Astrocyte of the cerebellum (primary cell): ENCODE measurements around the gene OPA3.

ENCODE experiments used
- DNase-seq: peaks from one replicate; pipeline ENCODE4 v3.0.0-alpha.2; 2011; ENCODE audit warnings: low read depth
- H3K4me3 ChIP-seq: 2 replicates; pipeline ENCODE4 v1.5.1; 2011; ENCODE audit warnings: mild to moderate bottlenecking, low read depth, low read length, moderate library complexity
- in situ Hi-C: cut with HindIII; loops from 2 replicates; pipeline ENCODE4 v1.10.0; 2017; ENCODE audit warnings: low sequenced_read_pairs
- TF ChIP-seq, protein P1 (sequence below): IDR thresholded peaks from 2 replicates; pipeline ENCODE4 v1.5.1; 2012; ENCODE audit warnings: low read length, low read depth, moderate library complexity, mild to moderate bottlenecking; ENCODE audit errors: missing control alignments

OPA3 gene

DNA sequence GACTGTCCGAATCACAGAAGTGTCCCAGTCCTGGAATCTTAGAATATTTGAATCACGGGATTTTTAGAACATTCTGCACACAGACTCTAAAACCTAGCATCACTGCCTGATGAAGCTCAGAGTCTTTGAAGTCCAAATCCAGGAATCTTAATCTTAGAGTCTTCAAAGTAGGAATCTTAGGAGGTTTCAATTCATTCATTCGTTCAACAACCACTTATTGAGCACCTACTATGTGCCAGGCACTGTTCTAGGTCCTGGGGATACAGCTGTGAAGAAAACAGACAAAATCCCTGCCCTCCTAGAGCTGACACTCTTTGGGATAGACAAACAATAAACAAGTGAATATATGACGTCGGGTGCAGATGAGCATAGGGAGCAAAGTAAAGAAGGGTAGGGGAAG, 89.4 kb downstream of the OPA3 start:
- DNase-seq = no peak
- in situ Hi-C loops = no loop called here
- TF ChIP-seq, protein P1, sequence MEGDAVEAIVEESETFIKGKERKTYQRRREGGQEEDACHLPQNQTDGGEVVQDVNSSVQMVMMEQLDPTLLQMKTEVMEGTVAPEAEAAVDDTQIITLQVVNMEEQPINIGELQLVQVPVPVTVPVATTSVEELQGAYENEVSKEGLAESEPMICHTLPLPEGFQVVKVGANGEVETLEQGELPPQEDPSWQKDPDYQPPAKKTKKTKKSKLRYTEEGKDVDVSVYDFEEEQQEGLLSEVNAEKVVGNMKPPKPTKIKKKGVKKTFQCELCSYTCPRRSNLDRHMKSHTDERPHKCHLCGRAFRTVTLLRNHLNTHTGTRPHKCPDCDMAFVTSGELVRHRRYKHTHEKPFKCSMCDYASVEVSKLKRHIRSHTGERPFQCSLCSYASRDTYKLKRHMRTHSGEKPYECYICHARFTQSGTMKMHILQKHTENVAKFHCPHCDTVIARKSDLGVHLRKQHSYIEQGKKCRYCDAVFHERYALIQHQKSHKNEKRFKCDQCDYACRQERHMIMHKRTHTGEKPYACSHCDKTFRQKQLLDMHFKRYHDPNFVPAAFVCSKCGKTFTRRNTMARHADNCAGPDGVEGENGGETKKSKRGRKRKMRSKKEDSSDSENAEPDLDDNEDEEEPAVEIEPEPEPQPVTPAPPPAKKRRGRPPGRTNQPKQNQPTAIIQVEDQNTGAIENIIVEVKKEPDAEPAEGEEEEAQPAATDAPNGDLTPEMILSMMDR = no peak
- H3K4me3 ChIP-seq = no peak overlapping the region

DNA sequence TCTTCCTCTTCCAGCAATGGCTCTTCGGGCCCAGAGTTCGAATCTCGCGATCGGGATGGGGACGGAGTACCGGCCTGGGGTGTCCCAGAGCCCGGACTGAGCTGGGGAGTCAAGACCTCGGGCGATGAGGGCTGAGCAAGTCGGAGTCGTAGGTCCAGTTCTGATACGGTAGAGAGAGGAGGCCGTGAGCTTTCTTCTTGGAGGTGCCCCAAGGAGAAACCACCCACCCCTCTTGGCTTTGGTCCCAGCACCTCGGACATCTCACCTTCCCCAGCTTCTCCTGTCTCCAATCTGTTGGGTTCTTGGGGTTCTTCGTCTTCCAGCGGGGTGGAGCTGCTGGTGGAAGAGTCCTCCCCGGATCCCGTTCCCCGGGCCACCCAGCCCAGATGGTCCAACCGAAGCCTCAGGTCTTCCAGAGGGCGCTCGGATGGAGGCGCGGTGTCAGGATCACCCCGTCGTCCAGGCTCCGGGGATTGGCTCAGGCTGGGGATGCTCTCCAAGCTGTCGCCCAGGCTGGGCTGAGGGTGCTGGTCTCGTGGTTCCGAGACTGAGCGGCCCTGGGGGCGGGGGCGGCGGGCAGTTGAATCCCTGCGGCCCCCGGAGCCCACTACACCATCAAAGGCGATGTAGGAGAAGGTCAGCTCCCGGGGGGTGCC, 90.2 kb downstream of the OPA3 start:
- TF ChIP-seq, protein P1 = no peak
- no peak for DNase-seq
- H3K4me3 ChIP-seq = no peak overlapping the region
- in situ Hi-C loops = no loop called here

DNA sequence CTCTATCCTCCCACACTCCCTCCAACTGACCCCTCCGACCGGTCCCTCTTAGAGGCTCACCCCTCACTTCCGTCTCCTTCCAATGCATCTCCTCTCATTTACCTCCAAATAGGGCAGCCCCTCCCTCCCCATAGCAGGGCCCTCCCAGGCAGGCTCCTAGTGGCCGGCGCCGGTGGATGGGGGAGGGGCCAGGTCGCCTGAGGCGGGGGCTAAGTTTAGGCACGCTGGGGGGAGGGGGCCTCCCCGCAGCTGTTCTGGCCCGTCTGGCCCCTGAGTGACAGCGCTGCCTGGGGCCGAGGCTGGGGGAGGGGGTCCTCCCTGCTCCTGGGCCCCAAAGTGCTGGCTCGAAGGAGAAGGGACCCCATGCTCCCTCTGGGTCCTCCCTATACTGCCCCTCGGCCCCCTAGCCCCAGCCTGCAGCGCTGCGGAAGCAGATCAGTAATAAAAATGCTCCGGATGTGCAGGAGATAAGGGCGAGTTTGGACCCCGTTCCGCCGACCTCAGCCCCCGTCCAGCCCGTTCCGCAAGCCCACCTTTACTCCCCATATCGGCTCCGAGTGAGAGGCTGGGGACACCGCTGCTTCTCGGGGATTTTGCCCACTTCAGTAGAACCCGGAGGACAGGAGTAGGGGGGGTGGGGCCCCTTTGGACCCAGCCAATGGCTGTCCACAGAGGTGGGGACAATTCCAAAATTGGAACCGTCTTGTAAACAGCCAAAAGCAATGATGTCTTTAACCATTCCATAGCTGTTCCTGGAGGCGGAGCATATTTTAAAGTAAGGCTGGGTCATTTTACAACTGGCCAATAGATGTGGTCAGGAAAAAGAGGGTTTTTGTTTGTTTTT, 91.8 kb downstream of the OPA3 start:
- no peak for DNase-seq
- in situ Hi-C loops = no loop called here
- peak overlapping the region; percentile 42 for H3K4me3 ChIP-seq
- TF ChIP-seq, protein P1 = no peak

DNA sequence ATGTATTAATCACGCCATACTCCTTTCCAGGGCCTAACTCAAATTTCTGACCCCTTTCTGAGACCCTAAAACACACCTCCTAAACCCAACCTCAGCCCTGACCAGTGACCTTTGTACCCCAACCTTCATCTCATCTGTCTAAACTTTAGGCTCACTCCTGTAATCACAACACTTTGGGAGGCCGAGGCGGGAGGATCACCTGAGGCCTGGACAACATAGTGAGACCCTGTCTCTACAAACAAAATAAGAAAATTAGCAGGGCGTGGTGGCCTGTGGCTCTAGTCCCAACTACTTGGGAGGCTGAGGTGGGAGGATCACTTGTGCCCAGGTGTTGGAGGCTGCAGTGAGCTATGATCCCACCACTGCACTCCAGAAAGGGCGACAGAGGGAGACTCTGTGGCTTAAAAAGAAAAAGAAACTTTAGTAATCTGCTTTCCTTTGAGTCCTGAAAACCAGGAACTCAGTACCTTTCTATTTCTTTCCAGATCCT, 92.4 kb downstream of the OPA3 start:
- in situ Hi-C loops = no loop called here
- no peak overlapping the region for H3K4me3 ChIP-seq
- DNase-seq = no peak
- TF ChIP-seq, protein P1 = no peak

DNA sequence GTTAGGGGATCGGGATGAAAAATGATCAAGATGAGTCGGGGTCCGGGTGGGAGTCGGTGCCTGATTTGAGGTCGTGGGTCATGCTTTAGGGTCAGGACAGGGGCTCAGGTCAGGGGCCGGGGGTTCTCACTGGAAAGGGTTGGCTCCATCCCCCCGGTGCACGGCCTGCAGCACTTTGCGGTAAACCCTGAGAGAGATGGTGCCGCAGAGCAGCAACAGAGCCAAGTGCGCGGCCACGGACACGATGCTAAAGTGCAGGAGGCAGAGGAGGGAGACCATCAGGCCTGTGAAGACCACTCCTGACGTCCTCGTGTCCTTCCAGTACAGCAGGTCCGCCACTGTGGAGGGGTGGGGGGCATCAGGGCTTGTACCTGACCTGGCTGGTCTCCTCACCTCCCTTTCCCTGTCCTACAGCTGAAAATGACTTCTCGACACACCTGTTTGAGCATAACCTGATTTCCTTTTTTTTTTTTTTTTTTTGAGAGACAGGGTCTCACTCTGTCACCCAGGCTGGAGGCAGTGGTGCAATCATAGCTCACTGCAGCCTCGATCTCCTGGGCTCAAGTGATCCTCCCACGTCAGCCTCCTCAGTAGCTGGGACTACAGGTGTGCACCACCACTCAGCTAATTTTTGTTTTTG, 95.3 kb downstream of the OPA3 start:
- DNase-seq = no peak
- H3K4me3 ChIP-seq = no peak overlapping the region
- TF ChIP-seq, protein P1 = no peak
- in situ Hi-C loops = no loop called here

DNA sequence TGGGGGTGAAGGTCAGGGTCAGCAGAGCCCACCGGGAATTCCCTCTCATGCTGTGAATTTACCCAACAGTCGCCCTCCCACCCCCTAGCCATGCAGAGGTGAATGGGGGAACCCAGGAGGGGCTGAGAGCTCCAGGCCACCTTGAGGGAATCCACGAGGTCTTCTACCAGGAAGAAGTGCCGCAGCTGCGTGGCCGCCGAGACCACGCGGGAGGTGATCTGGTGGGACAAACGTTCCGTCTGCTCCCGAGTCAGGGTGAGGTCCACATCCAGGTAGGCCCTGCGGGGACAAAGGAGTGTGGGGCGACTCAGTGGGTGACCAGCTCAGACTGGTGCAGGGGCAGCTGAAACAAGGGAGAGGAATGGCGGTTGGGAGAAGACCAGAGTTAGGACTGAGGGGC, 95.9 kb downstream of the OPA3 start:
- DNase-seq = no peak
- no peak overlapping the region for H3K4me3 ChIP-seq
- TF ChIP-seq, protein P1 = no peak
- in situ Hi-C loops = no loop called here
